GM19035 (cell line): ENCODE measurements around the gene CCDC57.

ENCODE experiments used
- ATAC-seq: cut with Tn5 transposase; IDR thresholded peaks from one replicate; pipeline ENCODE4 v1.9.1; 2021; ENCODE audit not compliant: unreplicated experiment

Gene CCDC57

GRCh38 chr17:82236142-82236971, 23.7 kb upstream of the CCDC57 start:
- no peak for ATAC-seq

- ATAC-seq, result no peak
These were observed 23.1 kb upstream of the CCDC57 start for GRCh38 chr17:82235775-82236141.

DNA sequence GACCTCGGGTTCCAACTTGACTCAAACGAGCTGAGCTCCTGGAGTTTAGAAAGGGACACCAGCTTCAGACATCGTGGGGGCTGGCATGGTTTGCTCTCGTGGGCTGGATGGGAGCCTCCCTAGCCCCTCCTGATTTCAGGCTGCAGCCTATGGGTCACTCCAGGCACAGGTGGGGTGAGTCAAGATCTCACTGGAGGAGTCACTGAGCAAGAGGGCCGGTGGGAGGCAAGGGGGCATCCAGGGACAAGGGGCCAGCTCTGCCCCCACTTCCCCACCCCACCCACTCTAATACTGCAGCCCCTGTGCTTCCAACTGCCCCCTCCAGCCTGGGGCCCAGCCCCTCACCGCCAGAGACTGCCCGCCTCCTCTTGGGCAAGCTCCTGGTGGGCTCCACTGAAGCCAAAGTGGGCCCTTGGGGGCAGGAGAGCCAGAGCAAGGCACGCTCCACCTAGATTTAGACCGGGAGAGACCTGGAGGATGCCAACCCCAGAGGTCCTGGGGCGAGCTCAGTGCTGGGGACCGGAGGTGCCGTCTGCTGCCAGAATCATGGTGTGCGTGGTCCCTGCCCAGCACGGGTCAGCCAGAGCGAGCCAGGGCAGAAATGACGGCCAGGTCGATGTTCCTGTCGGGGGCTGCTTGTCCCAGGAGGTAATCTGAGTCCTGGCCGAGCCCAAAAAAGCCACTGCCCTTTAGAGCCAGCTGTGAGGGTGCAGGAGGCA, 22.6 kb upstream of the CCDC57 start:
- ATAC-seq, result no peak

DNA sequence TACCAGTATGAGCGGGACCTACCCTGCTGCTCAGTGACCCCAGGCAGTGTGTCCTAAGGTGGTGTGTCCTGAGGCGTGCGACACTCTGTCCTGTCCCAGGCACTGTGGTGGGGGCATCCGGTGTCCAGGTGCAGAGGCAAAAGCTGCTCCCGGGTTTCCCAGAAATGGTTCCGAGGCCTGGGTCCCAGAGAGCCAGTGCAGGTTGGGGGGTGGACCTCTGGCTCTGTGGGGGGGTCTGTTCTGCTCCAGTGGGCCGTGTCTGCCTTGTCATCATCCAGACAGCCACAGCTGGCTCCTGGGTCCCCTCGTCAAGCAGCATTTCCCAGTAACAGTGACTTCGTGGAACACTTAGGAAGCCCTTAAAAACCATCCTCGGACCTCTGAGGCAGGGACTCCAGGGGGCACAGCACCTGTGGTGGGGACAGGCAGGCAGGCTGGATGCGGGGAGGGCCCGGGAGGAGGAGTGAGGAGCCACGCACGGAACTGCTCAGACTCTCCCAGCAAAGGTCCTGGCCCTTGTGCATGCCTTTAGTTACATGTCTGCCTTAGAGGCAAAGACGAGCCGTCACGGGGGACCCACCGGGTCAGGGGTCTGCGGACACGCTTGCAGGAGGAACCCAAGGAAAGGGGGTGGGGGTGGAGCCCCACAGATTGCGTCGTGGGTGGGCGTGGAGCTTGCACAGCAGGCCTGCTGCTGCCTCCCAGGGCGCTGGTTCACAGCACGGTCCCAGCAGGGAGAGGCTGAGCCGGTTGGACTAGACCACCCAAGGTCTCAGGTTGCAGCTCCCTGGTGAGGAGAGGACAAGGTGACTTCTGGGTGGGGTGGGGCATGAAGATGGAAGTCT, 21.8 kb upstream of the CCDC57 start:
- no peak for ATAC-seq

GRCh38 chr17:82232876-82233785, 20.5 kb upstream of the CCDC57 start:
- ATAC-seq, result no peak

- no peak for ATAC-seq
These were observed 19.7 kb upstream of the CCDC57 start for GRCh38 chr17:82232322-82232820.

- no peak for ATAC-seq
These were observed 19.1 kb upstream of the CCDC57 start for GRCh38 chr17:82231562-82232321.

- ATAC-seq, result peak; percentile 10
These were observed 18.6 kb upstream of the CCDC57 start for GRCh38 chr17:82231312-82231561.

DNA sequence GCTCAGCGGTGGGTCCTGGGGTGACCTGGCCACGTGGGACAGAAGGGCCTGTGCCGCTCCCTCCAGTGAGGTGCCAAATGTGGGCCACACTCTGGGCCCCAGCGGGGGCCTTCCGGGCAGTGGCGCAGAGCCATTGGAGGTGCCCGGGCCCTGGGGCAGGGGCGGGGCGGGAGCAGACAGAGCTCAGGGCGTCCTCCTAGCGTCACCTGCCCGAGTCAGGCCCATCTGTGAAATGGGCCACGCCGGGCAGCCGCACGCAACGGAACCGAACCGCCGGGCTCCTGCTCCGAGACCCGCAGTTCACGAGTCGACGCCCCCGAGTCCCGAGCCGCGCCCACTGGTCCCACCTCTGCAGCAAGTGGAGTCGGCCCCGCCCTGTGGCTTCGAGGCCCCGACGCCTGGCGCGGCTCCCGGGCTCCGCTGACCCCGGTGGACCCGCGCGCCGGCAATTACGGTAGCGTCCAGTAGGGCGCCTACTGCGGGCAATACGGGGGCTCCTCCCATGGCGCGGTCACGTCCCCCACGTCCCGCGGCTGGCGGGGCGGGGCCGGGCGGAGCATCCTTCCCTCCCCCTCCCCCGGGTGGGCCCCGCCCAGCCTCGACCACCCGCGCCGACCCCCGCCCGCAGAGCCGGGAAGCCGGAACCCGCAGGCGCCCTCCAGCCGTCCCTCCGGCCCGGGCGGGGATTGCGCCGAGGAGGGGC, 18.1 kb upstream of the CCDC57 start:
- ATAC-seq, result peak; percentile 35

- ATAC-seq, result no peak
These were observed 17.3 kb upstream of the CCDC57 start for GRCh38 chr17:82229698-82230608.

- peak; percentile 48 for ATAC-seq
These were observed 16.4 kb upstream of the CCDC57 start, which contains the start of gene SLC16A3 for GRCh38 chr17:82228842-82229697. TSS of gene SLC16A3 (plus strand) at chr17:82229042. CDS start at chr17:82236009, 6,967 bp downstream.

GRCh38 chr17:82228278-82228841, 15.7 kb upstream of the CCDC57 start:
- no peak for ATAC-seq

DNA sequence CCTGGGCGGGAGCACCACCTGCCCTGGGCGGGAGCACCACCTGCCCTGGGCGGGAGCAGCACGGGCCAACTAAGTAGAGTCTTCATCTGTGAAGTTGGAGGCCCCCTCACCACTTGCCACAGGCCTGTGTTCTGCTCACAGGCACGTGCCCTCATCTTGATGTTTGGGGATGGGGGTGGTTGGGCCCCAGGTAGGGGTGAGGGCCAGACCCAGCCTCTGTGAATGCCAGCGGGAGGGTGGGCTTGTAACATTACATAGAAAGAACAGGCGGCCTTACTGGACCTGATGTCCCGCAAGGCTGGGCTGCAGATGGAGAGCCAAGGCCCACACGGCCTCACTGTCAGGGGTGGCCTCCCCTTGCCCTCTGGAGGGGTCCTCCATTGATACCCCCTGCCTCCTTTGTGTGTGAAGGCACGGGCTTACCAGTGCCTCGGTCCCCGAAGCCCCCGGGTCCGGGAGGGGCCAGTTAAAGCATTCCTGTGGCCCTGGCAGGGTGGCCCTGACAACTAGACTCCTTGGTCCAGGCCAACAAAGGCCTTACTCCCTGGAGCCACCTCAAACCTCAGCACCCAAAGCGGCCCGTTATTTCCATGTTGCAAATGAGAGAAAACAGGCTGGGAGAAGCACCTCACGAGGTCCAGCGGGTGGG, 15.1 kb upstream of the CCDC57 start:
- no peak for ATAC-seq

DNA sequence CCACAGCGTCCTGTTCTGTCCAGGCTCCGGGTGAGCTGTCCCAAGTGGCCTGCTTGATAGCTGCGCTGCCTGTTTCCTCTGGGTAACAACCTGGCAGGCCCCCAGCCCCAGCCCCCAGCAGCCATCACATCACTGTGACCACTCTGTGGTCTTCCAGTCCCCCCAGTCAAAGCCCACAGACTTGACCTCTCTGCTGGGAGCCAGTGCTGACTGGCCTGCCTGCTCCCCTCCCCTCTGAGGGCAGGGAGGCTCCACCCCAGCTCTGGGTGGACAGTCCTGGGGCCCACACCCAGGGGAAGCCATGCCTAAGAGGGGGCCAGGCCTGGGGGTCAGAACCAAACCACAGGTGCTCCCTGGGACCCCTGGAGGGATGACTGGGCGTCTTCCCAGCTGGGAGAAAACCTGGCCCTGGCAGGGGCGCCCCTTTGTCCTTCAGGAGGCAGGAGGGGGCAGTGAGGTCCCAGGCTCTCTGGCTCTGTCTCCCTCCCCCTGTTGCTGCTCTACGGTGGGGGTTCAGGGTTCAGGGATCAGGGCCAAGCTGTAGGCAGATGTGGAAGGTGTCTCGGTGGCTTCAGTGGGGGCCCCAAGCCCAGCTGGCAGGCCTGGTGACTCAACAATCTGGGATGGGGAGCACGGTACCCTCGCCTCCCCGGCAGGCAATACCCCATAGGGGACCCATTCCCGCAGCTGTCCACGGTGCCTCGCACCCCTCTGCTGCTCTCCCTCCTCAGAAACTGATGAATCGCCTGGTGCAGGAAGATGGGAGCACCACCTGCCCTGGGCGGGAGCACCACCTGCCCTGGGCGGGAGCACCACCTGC, 14.4 kb upstream of the CCDC57 start:
- no peak for ATAC-seq

DNA sequence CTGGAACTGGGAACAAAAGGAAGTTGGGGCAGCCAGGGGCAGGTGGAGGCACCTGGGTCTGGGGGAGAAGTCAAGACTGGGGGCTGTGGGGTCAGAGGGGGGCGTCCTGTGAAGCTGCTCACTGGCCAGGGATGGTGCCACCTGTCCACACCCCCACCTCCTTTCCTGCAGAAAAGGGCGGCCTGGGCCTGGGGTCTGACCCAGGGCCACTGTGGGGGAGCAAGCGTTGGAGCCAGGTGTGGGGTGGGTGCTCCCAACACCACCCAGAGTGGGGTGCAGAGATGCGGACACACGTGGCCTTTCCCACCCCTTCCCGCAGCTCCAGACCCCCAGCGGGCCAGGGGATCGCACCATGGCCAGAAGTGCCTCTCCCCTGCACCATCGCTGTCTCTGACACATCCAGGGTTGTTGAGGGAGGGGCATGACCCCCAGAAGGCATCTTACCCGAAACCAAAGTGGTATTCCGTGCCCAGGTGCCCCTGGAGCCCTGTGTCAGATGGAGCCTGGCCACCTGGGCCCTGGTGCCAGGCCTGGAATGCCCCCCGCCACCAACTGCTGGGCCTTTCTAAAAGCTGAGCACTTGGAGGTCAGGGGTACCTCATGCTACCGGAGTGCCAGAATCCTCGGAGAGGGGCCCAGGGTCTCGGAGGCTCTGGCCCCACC, 13.6 kb upstream of the CCDC57 start:
- no peak for ATAC-seq
